Raji (cell line): ENCODE results near the gene TMEM232.

Source experiments
- POLR2A ChIP-seq: IDR thresholded peaks from 2 replicates; pipeline ENCODE4 v1.6.1; 2011; ENCODE audit warnings: low read depth, low read length, control low read depth; ENCODE audit not compliant: insufficient read depth

Gene TMEM232

DNA sequence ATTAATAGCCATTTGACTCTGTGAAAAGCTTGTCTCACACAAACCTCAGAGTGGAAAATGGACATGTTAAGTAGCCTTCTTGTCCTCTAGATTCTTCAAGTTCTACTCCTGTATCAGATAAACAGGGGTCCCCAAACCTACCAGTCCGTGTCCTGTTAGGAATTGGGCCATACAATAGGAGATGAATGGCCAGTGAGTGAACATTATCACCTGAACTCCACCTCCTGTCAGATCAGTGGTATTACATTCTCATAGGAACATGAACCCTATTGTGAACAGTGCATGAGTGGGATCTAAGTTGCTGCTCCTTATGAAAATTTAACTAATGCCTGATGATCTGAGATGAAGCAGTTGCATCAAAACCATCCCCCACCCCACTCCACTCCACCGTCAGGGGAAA is 136.3 kb downstream of the TMEM232 start:
- TF ChIP-seq POLR2A, result no peak

DNA sequence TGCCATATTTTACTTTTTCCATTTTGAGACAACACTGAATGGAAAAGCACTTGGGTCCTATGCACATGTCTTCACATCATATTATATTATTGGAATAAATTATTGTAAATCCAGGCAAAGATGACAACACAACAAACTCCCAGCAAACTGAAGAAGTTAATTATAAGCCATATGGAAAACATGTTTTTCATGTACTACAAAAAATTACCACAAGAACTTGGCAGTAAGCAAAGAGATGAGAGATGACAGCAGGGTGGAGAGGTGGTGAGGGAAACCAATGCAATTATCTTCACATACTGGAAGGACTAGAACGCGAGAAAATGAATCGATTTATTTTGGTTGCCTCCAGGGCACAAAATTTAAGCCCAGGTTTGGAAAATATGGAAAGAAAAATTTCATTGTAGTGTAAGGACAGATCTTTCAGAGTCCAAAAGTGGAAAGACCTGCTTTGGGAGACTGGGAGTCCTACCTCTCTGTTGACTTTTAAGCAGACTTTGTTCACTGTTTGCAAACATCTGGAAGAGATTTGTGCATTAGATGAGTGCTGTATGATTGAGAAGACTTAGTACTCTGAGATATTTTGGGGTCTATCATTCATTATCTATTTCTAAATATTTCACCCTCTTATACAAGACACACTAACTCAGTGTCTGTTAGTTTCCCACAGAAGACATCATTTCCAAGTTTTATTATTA is 138.0 kb downstream of the TMEM232 start:
- TF ChIP-seq POLR2A, result no peak

DNA sequence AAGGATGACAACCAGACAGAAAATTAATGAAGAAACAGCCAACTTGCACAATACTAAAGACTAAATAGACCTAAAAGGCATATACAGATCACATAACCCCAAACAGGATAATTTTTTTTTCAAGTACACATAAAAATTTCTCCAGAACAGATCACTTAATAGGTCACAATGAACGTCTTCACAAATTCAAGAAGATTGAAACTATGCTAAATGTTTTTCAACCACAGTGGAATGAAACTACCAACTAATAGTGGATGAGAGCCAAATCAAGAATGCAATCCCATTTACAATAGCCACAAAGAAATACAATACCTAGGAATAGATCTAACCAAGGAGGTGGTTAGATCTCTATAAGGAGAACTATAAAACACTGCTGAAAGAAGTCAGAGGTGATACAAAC is 145.8 kb downstream of the TMEM232 start:
- no peak for TF ChIP-seq POLR2A

DNA sequence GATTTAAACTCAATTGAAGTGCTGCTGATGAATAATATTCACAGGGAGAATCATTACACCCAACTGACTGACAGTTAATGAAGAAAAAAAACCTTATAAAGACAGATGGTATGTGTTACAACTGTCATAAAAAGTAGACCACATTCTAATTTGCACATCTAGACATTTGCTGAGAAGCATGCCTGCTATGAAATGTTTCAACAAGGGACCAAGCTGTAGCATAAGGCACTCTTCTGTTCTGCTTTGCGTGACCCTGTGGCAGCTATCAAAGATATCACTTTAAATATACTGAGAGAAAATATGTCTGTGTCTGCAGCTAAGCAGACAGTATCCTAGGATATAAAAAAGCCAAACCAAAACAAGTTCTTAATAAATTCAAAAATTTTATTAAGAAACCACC is 153.7 kb downstream of the TMEM232 start:
- no peak for TF ChIP-seq POLR2A

DNA sequence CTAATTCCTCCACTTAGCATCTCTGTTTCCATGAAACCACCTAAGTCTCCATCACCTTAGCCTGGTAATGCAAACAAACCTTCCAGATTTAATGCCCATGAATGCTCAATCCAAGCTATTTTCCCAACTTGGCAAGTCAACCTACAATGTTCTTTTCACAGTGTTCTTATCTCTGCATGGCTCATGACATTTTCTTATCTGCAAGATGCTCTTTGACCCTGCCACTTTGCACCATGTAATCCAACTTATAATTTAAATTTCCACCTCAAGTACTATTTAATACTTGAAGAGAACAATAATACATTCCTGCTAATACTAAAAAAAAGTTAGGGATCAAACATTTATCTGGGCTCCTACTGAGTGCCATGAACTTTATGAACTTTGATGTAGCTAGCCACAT is 164.3 kb downstream of the TMEM232 start:
- no peak for TF ChIP-seq POLR2A

DNA sequence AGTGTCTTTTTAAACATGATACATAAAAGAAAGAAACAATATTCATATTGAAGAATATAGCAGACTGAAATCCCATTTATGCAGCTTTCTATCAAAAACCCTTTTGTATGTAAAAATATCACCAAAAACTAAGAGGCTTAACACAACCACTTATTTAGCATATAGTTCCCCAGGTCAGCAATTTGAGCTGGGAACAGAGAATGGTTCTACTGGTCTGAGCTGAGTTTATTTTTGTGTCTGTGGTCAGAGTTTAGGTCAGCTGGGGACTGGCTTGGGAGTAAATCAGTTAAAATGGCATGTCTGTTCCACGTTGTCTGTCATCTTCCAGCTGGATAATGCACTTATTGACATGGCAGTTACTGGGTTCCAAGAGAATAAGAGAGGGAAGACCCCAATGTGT is 165.0 kb downstream of the TMEM232 start:
- no peak for TF ChIP-seq POLR2A

DNA sequence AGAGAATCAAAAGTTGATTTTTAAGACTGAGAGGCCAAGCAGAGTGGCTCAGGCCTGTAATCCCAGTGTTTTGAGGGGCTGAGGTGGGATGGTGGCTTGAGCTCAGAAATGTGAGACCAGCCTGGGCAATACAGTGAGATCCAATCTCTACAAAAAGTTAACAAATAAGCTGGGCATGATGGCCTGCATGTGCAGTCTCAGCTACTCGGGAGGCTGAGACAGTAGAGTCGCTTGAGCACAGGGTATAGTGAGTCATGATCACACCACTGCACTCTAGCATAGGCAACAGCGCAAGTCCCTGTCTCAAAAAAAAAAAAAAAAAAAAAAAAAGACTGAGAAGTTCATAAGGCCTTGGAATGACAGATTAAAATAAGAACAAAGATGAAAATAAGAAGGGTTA is 177.2 kb downstream of the TMEM232 start:
- no peak for TF ChIP-seq POLR2A

DNA sequence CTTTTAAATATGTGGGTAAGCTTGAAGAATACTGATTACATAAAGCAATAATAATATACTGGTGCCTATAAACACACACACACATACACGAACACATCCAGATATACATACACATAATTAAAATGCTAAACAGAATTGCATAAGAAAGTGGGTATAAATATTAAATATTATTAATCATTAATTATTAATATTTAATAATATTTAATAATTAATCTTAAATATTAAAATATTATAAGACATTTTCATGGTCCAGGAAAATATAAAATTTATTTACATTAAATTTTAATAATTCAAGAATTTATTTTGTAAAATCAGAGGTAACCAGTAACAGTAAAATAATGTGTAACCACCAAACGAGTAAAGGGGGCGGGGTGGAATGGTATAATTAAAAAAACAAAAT is 178.3 kb downstream of the TMEM232 start:
- no peak for TF ChIP-seq POLR2A

DNA sequence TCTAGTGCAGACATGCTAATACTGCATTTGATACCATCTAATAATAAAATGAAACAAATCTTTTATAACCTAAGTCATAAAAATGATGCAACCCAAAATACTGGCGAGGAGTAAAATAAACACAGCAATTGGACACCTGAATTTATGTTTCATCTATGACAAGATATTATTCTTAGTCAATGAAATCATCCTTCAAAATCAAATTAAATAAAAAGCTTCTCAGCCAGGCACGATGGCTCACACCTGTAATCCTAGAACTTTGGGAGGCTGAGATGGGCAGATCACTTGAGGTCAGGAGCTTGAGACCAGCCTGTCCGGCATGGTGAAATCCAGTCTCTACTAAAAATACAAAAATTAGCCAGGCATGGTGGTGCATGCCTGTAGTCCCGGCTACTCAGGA is 179.0 kb downstream of the TMEM232 start:
- no peak for TF ChIP-seq POLR2A

DNA sequence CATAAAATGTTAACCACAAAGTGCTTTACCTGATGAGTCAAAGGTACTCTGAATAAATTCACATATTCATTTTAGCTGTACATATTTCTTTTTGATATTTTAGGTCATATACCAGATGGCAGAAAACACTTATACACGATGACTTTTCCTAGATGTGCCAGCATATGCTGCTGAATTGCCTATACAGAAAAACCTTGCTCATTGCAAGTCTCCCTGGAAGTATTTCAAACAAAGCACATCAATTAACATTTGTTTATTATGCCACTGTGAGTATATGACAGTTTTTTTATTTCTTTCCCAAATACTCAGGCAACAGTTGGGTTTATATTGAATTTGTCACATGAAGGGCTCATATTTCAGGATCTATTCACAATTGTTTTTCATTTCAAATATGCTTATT is 180.8 kb downstream of the TMEM232 start:
- no peak for TF ChIP-seq POLR2A

DNA sequence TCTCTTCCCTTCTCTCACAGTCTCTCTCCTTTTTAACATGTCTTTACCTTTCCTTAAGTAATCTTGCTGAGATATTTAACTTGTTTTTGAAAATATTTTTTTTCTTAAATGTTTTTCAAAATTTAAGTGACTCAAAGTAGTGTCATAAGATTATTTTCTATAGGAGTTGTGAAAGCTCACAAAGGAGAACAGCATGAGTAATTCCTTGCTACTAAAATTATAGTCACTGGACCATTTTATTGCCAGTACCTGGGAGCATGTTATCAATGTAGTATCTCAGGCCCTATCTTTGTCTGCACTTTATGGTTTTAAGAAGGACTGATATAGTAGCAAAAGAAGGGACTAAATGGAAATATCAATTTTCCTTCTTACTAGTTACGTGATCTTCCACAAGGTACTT is 181.9 kb downstream of the TMEM232 start:
- no peak for TF ChIP-seq POLR2A

DNA sequence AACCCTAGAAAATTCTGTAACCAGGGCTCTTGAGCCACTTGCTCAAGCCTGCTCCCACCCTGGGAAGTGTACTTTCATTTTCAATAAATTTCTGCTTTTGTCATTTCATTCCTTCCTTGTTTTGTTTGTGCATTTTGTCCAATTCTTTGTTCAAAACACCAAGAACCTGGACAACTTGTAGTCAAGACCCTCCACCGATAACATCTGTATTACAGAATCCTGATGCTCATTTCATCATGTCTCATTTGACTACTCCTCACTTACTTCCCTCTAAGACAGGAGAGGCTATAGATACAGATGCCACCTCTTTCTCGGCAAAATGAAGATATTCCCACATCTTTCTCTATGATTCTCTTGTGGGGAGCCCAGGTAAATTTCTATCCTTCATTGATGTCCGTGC is 183.5 kb downstream of the TMEM232 start:
- no peak for TF ChIP-seq POLR2A

DNA sequence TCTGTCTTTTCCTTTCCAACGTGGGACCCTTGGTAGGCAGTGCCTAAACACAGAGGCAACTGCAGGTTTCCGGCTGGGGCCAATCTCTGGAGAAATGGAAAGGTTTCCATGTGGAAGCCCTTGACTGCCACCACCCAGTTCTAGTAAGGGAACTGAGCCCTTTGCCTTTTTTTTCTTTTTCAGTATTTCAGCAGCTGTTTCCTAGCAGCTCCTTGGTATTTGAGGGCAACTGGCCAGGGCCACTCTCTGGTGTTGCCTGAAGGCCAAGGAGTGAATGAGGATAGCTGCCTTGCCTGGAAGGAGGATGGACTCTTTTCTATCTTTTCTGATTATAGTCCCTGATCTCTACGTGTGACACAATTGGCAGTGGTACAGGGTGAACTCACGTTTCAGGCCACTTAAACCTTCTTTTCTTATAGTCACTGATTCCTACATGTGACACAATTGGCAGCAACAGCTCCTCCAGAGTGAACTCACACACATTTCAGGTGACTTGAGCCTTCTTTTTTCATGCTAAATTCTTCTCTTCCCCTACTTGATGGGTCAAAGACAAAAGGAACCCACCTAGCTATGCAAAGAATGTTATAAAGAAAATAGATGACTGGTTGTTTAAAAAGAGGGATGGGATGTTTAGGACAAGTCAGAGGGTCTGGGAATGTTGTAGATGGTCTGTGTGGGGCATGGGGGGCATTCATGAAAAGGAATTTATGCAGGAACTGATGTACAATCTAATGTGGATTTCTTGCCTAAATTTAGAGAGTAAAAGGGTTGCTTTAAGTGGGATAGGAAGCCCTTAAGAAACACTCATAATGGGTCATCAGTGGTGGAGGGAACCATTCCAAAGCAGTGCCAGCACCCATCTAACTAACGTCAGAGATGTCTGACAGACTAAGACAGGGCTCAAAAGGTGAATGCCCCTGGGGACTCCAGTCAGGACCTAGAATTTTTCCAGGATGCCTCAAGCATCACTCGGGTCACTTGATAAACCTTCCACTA is 190.1 kb downstream of the TMEM232 start:
- no peak for TF ChIP-seq POLR2A

DNA sequence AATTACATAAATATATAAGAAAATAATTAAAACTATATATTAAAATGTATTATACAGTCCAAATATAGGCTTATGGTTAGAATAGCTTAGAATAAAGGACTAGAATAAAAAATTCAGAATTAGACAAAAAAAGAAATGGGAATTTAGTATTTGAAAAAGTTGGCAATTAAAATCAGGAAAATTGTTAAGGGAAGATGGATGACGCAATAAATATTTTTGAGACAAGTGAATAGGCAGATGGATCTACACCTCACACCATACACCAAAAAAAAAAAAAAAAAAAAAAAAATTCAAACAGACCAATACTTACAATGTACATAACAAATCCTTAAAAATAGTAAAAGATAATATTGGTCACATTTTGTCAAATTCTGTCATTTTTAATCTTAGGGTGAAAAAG is 200.7 kb downstream of the TMEM232 start:
- TF ChIP-seq POLR2A, result no peak

DNA sequence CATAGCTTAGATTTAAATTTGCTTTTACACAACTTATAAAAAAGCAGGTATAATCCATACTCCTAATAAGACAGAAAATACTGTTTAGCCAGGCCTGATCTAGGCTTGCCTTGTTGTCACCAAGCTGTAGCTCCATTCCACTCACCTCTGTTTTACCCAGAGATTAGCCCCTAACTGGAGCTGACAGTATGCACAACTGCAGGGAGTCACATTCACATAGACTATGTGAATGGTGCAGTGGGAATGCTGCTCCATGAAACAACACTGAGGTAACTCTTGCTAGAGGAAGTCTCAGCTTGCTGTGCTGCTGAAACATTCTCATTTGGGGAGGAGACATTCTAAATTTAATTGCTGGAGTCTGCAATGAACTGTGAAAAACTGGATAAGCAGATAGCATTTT is 209.1 kb downstream of the TMEM232 start:
- TF ChIP-seq POLR2A, result no peak

DNA sequence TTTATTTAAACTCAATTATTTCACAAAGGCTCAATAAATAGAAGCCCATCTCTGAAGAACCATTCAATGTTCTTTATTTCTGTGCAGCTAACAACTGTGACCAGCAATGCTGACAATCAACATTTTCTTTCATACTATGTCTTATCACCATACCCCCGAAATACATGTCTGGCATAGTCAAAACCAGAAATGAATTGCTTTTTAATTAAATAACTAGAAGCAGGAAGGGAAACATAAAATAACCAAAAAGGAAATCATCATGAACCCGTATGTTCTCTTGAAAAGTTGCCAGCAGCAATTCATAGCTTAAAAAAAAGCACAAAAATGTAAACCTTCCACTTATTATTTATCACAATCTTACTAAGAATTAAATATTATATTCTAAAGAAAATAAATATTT is 212.4 kb downstream of the TMEM232 start:
- no peak for TF ChIP-seq POLR2A

DNA sequence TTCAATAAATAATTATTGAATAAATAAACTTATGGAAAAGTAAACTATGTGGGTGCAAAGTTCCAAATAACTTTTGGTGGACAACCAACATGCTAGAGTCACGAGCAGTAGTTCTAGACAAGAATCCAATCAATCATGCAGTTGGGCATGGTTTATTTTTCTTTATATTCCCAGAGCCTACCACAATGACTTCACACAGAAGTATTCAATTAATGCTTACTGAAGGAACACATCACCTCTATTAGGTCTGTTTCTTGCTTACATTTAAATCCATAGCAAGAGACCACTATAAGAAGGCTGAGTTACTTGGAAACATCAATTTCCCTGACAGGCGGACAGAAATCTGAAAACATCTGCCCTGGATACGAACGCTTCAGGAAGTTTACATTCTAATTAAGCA is 214.2 kb downstream of the TMEM232 start:
- TF ChIP-seq POLR2A, result no peak

DNA sequence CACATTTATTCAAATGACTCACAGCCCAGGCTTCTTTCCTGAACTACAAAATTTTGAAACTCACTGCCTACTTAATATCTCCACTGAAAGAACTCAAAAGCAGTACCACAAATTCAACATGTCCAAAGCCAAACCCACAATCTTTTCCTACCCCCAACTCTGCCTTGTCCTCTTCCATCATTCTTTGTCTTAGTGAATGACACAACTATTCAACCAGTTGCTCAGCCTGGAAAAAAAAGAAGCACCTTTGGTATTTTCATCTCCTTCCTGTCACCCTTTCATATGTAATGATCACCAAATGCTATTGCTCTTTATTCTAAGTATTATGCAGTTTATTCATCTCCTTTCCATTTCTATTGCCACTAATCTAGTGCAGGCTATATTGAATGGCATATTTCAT is 216.3 kb downstream of the TMEM232 start:
- no peak for TF ChIP-seq POLR2A
